AG08395 (cell line): ENCODE data around the gene AGBL4.
A peak's percentile ranks its signal among the peaks of the same experiment; 100 is the strongest.
"Not testable (repeated sequence)": the region's sequence is repeated elsewhere in the genome, so short reads cannot be mapped to it uniquely, and the experiment has no call there.

Source experiments
- DNase-seq: peaks from one replicate; pipeline ENCODE4 v3.0.0; 2012; ENCODE audit warnings: mixed read lengths, low spot score

AGBL4 gene

DNA sequence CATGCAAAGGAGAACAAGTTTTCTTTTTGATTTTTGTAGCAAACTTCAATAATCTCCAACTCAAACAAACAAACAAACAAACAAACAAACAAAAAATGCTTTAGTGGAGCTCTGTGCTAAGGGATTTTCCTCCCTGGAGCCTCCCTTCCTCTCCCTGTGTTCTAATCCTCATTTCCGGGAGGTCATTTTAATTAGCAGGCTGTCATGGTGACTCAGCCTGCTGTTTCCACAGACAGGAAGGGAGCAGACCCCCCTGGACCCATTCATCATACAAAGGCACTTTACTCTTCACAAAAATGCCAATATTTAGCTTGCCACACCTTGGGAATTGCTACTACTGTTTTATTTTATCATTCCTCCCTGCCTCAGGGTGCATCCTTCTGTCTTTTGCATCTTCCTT, 1490.8 kb downstream of the AGBL4 start:
- no peak for DNase-seq

DNA sequence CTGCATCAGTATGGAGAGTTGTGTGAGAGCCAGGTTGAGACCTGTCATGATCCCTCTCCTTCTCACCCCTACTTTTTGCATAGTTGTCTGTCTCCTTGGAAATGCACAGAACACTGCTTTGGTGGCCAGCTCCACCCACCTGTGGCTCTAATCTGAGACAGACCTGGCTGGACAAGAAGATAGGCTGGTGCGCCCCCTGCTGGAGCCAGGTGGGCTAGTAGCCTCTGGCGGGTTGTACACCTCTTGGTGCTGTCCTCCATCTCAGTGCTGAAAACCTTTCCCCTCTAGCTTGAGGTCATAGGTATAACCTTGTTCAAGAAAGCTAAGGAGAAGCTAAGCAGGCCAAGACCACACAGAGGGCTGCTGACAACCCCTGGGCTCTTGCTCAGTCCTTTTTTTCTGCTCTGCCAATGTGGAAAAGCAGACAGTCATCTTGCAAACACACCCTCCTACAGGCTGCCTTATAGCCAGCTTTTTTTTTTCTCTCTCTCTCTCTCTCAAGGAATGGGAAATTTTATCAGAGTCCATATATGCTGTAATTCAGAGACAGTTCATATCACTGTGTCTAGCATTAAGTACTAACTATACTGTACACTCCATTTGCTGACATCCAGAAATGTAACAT, 1492.9 kb downstream of the AGBL4 start:
- peak; percentile 19 for DNase-seq

GRCh38 chr1:48527051-48527450, 1496.7 kb downstream of the AGBL4 start:
- no peak for DNase-seq

DNA sequence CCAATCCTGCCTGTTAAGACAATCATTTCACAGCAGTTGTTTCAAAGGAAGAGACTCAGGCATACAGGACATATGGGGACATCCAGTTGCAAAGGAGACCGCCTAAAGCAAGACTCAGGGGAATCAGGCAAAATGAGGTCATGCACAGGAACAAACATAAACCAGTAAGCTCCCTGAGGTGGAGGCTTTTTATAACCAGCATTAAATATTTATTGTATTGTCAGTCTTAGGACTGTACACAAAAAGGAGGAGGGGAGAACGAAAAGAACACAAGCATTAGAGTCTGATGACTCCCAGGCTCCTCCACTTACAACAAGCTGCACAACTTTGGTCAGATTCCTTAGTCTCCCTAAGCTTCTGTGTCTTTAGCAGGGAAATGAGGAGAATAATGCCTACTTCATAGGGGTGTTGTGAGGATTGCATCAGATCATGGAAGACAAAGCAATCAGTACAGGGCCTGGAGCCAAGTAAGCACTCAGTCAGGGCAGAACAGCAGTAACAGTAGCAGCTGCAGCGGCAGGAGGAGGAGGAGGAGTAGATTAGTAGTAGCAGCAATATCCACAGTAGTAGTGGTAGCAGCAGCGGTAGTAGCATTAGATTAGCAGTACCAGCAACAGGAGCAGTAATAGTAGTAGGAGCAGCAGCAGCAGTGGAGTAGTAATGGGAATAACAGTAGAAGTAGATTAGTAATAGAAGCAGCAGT, 1497.6 kb downstream of the AGBL4 start:
- peak; percentile 11 for DNase-seq

DNA sequence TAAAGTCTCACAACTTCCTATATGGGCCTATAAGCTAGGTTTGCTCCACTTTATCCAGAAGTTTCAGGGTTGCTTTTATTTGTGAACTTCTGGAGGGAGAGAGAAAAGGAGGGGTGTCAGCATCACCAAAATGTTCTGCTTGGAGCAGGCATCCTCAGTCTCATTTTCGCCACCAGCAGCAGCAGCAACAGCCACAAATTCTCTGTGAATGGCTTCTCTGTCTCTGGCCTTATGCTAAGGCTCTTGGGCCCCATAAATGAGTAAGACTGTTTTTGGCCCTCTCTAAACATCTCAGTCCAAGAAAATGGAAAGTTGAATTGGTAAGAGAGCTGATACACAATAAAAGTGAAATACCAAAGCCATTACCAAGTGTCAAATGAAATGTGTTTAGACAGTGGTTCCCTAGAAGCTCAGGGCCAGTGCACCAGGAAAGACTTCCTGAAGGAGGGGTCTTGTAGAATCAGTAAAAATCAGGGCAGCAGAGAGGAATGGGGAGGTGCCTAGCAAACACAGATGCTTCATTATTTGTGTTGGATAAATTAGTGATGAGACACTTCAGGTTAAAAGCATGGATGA, 1498.8 kb downstream of the AGBL4 start:
- DNase-seq: no peak

DNA sequence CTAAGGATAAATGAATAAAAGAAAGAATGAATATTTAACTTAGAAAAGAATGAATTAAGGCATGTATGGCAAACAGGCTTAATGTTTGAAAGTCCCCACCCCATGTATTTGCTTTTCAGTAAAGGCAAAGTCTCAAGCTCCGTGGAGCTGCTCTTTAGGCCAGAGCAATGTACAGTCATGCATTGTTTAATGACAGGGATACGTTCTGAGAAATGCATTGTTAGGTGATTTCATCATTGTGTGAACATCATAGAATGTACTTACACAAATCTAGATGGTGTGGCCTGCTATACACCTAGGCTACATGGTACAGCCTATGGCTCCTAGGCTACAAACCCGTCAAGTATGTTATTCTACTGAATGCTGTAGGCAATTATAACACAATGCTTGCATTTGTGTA, 1500.2 kb downstream of the AGBL4 start:
- no peak for DNase-seq

GRCh38 chr1:48519896-48520295, 1503.9 kb downstream of the AGBL4 start:
- DNase-seq: not testable (repeated sequence)

DNA sequence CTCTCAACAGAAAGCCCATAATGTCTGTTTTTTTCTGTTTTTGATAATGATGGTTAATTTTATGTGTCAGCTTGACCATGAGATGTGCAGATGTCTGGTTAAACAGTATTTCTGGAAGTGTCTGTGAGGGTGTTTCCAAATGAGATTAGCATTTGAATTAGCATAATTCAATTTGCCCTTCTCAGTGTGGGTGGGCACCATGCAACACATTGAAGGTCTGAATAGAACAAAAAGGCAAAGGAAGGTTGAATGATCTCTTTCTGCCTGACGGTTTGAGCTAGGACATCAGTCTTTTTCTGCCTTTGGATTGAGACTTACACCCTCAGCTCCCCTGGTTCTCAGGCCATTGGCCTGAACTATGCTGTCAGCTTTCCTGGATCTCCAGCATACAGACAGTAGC, 1516.9 kb downstream of the AGBL4 start:
- no peak for DNase-seq

GRCh38 chr1:48500541-48501450, 1523.0 kb downstream of the AGBL4 start:
- DNase-seq: no peak

- no peak for DNase-seq
Measured at GRCh38 chr1:48499211-48499735, 1524.5 kb downstream of the AGBL4 start.

DNA sequence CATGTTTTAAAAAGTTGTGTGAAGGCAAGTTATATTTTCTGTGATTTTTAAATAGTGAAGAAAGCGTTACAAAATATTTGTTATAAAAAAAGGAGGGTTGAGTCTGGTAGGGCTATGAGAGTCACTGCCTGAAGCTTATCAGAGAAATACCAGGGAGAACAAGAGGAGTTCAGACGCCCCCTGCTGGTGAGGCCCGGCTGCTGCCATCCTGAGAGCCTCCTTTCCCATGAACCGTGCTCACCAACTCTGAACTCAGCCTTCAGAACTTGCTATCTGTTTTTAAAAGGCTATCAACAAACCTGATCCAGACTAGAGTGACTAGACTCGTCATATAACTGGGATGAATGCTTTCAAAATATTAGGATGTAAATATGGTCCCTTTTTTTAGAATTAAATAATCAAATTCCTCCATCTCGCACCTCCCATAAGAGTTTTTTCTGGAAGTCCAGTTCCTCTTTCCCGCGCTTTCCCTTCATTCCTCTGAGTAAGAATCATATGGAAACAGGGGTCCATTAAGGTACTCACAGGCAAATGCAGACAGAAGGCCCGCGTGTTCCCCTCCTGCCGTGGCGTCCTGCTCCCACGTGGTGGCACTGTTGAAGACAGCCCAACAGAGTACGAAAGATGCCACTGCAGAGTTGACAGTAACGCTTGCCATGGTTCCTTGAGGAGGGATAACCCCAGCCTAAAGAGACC, 1525.5 kb downstream of the AGBL4 start:
- DNase-seq: peak; percentile 75

DNA sequence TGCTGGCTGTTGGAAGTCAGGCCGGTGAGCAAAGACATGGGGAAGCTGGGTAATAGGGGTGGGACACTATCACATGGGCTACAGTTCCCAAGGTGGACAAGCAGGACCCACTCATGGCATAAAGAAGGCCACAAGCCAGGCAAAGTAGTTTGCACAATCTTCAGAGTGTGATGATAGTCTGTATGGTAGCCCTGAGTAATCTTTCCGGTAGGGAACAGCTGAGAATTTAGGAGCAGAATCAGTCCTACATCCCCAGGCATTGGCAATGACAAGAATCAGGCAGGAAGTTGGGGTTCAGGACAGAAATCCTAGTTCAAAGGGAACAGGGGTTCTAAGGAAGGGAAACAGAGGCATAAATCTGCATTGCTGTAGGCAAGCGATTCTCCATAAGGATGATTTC, 1527.8 kb downstream of the AGBL4 start:
- no peak for DNase-seq

GRCh38 chr1:48495166-48495565, 1528.6 kb downstream of the AGBL4 start:
- no peak for DNase-seq

DNA sequence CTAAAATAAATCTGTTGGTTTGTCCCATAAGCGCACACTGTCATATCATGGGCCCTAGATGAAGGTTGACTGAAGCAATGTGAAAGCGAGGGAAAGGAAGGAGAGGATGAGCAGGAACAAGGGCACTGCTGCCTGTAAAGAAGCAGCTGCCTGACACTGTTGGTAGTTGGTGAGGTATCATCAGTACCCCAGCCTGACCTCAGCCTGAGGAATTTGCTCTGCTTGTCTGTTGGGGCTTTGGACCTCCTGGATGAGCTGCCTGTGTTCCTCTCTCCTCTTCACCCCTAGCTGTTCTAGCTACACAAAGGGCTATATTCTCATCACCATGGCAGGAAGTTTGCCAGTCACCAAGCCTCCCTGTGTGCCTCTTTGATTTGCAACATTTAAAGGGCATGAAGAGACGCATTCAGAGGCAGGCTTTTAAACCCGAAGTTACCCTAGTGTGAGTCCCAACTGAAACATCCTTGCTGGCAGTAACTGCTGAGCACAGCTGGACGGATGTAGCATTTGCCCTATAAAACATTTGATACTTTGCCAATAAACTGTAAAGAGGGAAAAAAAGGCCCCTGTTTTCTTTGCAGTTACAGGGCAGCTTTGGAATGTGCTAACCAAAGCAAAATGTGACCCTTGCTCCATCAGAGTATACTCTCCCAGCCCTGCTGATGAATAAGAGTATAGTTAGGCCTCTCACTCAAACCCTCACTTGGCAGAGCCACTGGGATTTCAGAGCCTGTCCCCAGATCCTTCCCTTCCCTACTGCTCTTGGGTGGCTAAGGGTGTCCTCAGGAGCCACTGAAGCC, 1529.6 kb downstream of the AGBL4 start:
- peak; percentile 45 for DNase-seq

DNA sequence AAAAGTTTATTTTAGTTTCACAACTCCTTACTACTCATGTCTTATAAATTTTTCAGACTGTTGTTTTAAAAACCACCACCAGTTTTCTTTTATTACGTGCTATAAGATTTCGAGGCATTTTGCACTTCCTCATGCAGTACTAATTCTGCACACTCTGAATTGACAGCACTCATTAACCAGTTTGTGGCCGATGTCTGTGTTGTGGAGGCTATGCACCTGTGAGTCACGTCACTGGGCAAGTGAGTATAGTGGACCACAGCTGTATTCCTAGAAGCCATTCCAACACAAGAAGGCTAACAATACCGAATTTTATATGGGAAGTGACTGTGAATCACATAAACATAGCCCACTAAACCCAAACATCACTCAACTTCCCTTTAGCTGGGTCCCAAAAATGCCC, 1530.7 kb downstream of the AGBL4 start:
- no peak for DNase-seq

DNA sequence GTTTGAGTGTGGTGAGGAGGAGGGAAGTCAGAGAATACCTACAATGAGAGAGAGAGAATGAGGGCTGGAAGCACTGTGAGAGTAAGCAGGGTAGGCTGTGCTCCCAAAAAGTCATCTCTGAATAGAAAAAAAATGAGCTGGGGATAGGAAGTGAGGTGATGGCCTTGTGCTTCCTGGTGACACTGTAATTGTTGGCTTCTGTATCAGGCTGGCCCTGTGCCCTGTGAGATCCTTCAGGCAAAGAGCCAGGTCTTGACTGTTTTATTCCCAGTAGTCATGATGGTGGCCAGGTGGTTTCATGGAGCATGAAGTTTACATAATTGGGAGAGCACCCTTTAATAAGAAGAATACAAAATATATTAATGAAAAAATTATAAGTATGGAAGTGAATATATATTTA, 1531.4 kb downstream of the AGBL4 start:
- no peak for DNase-seq

- DNase-seq: no peak
Measured at GRCh38 chr1:48488721-48489120, 1535.0 kb downstream of the AGBL4 start.
